Measurements from ENCODE around the gene KLHL36.

DNA sequence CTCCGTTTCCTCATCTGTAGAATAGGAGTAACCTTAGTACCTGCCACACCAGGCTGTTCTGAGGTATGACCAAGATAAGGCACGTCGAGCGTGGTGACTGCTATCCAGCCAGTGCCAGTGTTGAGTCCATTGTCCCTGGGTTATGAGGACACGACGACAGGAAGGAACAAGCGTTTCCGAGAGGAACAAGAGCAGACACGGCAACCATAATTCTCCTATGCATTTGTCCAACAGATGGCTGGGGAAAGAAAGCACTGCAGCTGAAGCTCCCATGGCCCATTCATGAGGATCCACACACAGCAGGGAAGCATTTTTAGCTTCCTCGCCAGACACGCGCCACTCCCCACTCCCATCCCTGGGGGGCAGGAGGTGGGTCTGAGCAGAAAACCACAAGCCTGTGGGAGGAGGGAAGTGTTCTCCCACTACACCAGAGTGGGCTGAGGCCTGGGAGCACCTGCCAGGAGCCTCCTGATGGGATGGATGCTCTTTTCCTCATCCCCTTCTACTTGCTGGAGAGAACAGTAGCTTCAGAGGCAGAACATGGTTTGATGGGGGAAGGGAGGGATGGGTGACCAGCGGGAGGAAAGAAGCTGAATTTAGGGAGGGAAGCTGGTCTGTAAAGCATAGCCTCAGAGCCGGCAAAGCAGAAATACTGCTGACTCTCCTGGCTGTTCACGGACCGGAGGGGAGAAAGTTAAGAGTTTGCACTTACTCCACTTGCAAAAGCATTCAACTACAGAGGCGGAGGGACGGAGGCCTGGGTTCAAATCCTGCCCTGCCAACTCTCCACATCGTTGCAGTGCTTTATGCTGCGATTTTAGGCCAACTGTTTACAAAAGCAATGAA, 33.1 kb upstream of the KLHL36 start:
- no peak for TF ChIP-seq CREM (IDR thresholded peaks at IDR 0.05; ENCODE audit: low read depth)
- no peak for TF ChIP-seq ZNF12 (CRISPR knock-in tag; IDR thresholded peaks at IDR 0.05)
- TF ChIP-seq SPI1 (IDR thresholded peaks at IDR 0.05; ENCODE audit: borderline replicate concordance, low read depth, low read length): no peak
- no peak for TF ChIP-seq CTBP1 (IDR thresholded peaks at IDR 0.05; ENCODE audit: borderline replicate concordance)
- no peak for TF ChIP-seq ZNF239 (CRISPR knock-in tag; IDR thresholded peaks at IDR 0.05)
